Keratinocyte (primary cell): Measurements from ENCODE around the gene DUSP22. TPM values are rescaled to one million over a fixed set of nuclear protein-coding genes. Genes with fewer than 3 reads are reported as not detected.

Experiments
- DNase-seq: peaks from one replicate; pipeline ENCODE4 v3.0.0-alpha.2; 2011; ENCODE audit warnings: low read depth, missing footprints, low spot score
- FAIRE-seq: peaks from 2 replicates; lab custom pipeline; 2011; peaks lifted over from hg19 to GRCh38; lab: Jason Lieb, UNC
- H2AFZ ChIP-seq: 2 replicates; pipeline ENCODE4 v1.6.0; 2012; ENCODE audit warnings: low read length, control low read depth, inconsistent platforms; ENCODE audit not compliant: control insufficient read depth
- H3K27ac ChIP-seq: 2 replicates; pipeline ENCODE4 v1.5.1; 2011; ENCODE audit warnings: low read length; ENCODE audit not compliant: control insufficient read depth, insufficient read depth
- H3K27me3 ChIP-seq: 3 replicates; pipeline ENCODE4 v1.6.0; 2011; ENCODE audit warnings: low read length; ENCODE audit not compliant: control insufficient read depth, insufficient read depth; ENCODE audit errors: extremely low read depth
- H3K36me3 ChIP-seq, 2 experiments: 2 replicates in 1 of 2; 3 replicates in 1 of 2; pipeline ENCODE4 v1.5.1; 2011; ENCODE audit warnings: low read length in 2 of 2, mild to moderate bottlenecking in 1 of 2; ENCODE audit not compliant: control insufficient read depth in 2 of 2, insufficient read depth in 2 of 2; ENCODE audit errors: extremely low read depth in 1 of 2
- H3K4me1 ChIP-seq: 3 replicates; pipeline ENCODE4 v1.5.1; 2011; ENCODE audit warnings: low read length; ENCODE audit not compliant: control insufficient read depth, insufficient read depth; ENCODE audit errors: extremely low read depth
- H3K4me2 ChIP-seq: 3 replicates; pipeline ENCODE4 v1.6.0; 2011; ENCODE audit warnings: low read depth, low read length; ENCODE audit not compliant: control insufficient read depth, insufficient read depth; ENCODE audit errors: extremely low read depth
- H3K4me3 ChIP-seq, 3 experiments: fragments of 200-600 bp in 1 of 3; sonication (generic) in 1 of 3; 2 replicates in 2 of 3; 3 replicates in 1 of 3; pipeline ENCODE4 v1.5.1; 2011 to 2016; ENCODE audit warnings: low read length in 3 of 3, mild to moderate bottlenecking in 3 of 3, control low read depth in 2 of 3, inconsistent platforms in 1 of 3, low read depth in 1 of 3, mixed read lengths in 1 of 3, mixed run types in 1 of 3, moderate library complexity in 1 of 3; ENCODE audit not compliant: control insufficient read depth in 2 of 3, insufficient read depth in 2 of 3; ENCODE audit errors: extremely low read depth in 1 of 3
- H3K79me2 ChIP-seq: 2 replicates; pipeline ENCODE4 v1.6.0; 2012; ENCODE audit warnings: low read length; ENCODE audit not compliant: control insufficient read depth, insufficient read depth
- H3K9ac ChIP-seq: 3 replicates; pipeline ENCODE4 v1.6.0; 2011; ENCODE audit warnings: low read length; ENCODE audit not compliant: control insufficient read depth, insufficient read depth; ENCODE audit errors: extremely low read depth
- H3K9me1 ChIP-seq: 3 replicates; pipeline ENCODE4 v1.6.0; 2011; ENCODE audit warnings: low read length; ENCODE audit not compliant: control insufficient read depth, insufficient read depth; ENCODE audit errors: extremely low read depth
- H3K9me3 ChIP-seq: 2 replicates; pipeline ENCODE4 v1.5.1; 2012; ENCODE audit warnings: low read depth, low read length; ENCODE audit not compliant: control insufficient read depth
- H4K20me1 ChIP-seq: 3 replicates; pipeline ENCODE4 v1.6.0; 2011; ENCODE audit warnings: low read length; ENCODE audit not compliant: control insufficient read depth, insufficient read depth; ENCODE audit errors: extremely low read depth
- CTCF ChIP-seq, 3 experiments: IDR thresholded peaks in 1 of 3; conservative IDR thresholded peaks in 1 of 3; optimal IDR thresholded peaks in 1 of 3; 2 replicates in 2 of 3; 3 replicates in 1 of 3; pipeline versions ENCODE3 to v1.5.1; 2011; ENCODE audit warnings: low read length in 3 of 3, mild to moderate bottlenecking in 3 of 3, moderate library complexity in 2 of 3, control low read depth in 1 of 3, inconsistent platforms in 1 of 3; ENCODE audit not compliant: insufficient read depth in 2 of 3; ENCODE audit errors: extremely low read depth in 1 of 3
- EZH2 ChIP-seq: IDR thresholded peaks from one replicate; pipeline ENCODE4 v1.6.1; 2012; ENCODE audit warnings: inconsistent platforms, mild to moderate bottlenecking, low read length, moderate library complexity
- dilution Hi-C: fragments of 300-500 bp; cut with MboI; formaldehyde crosslinking; loops from one replicate; pipeline ENCODE4 v1.7.0; 2020; ENCODE audit warnings: low sequenced_read_pairs; ENCODE audit not compliant: extremely low pct_ligation_motif_present
- polyA plus RNA-seq, 5 experiments: library from polyadenylated mRNA; depleted of rRNA in 3 of 5; stranded (reverse) in 3 of 5; stranded (forward) in 1 of 5; unstranded in 1 of 5; fragments of >200 nt; gene quantifications; 1 replicate in 1 of 5; 2 replicates in 3 of 5; 3 replicates in 1 of 5; pipeline versions ENCODE4 v1.2.1 to v1.2.3, GENCODE V29; 2011 to 2012; ENCODE audit warnings: missing spikeins in 2 of 5, low read depth in 1 of 5, low replicate concordance in 1 of 5

DUSP22 gene
- polyA plus RNA-seq, 1 donor (not counting 4 experiments of a cell fraction or from before 2014, with no cell fraction given) = 17.3 TPM

- TF ChIP-seq CTCF (optimal IDR thresholded peaks at IDR 0.05 in 1 of 3, IDR thresholded peaks at IDR 0.05 in 1 of 3, conservative IDR thresholded peaks at IDR 0.05 in 1 of 3; ENCODE audit: extremely low read depth in 1 of 3, insufficient read depth in 2 of 3, low read length in 3 of 3) = no peak
- TF ChIP-seq EZH2 = no peak
- DNase-seq (no peak), FAIRE-seq (no peak)
- no peaks in the 10 kb centered on the region for H3K4me1 ChIP-seq
- H3K4me3 ChIP-seq = no peak overlapping the region
- H3K27ac ChIP-seq = no peak overlapping the region
- H2AFZ ChIP-seq = no peak overlapping the region
- dilution Hi-C loops = no loop called here
- H3K9me1 ChIP-seq = no peaks in the 10 kb centered on the region
- no peak overlapping the region for H3K9ac ChIP-seq
- H3K79me2 ChIP-seq = no peaks in the 10 kb centered on the region
- H4K20me1 ChIP-seq = no peaks in the 10 kb centered on the region
- H3K4me2 ChIP-seq = no peak overlapping the region
- H3K36me3 ChIP-seq = no peaks in the 10 kb centered on the region
- peaks cover 4% of the 10 kb centered on the region for H3K9me3 ChIP-seq
- no peaks in the 10 kb centered on the region for H3K27me3 ChIP-seq
Measured at GRCh38 chr6:340186-340955, 48.1 kb downstream of the DUSP22 start.

- H3K9me3 ChIP-seq = peaks cover 4% of the 10 kb centered on the region
- H3K4me2 ChIP-seq = no peak overlapping the region
- H3K9ac ChIP-seq = no peak overlapping the region
- FAIRE-seq (no peak), DNase-seq (no peak)
- TF ChIP-seq CTCF (optimal IDR thresholded peaks at IDR 0.05 in 1 of 3, IDR thresholded peaks at IDR 0.05 in 1 of 3, conservative IDR thresholded peaks at IDR 0.05 in 1 of 3; ENCODE audit: extremely low read depth in 1 of 3, insufficient read depth in 2 of 3, low read length in 3 of 3) (no peak), EZH2 (no peak)
- dilution Hi-C loops = no loop called here
- no peaks in the 10 kb centered on the region for H3K79me2 ChIP-seq
- H3K27ac ChIP-seq = no peak overlapping the region
- no peaks in the 10 kb centered on the region for H3K4me1 ChIP-seq
- H2AFZ ChIP-seq = no peak overlapping the region
- H4K20me1 ChIP-seq = no peaks in the 10 kb centered on the region
- H3K4me3 ChIP-seq = no peak overlapping the region
- no peaks in the 10 kb centered on the region for H3K27me3 ChIP-seq
- no peaks in the 10 kb centered on the region for H3K9me1 ChIP-seq
- H3K36me3 ChIP-seq = no peaks in the 10 kb centered on the region
Measured at GRCh38 chr6:340991-341827, 48.9 kb downstream of the DUSP22 start.
